Measurements from ENCODE around the gene GPC6. TPM values are rescaled to one million over a fixed set of nuclear protein-coding genes. Genes with fewer than 3 reads are reported as not detected.
A peak's percentile ranks its signal among the peaks of the same experiment; 100 is the strongest.

Gene GPC6
- polyA plus RNA-seq, 1 donor, result 66.0 TPM

- peak; percentile 82 for DNase-seq
These were observed 1.5 kb downstream of the GPC6 start for GRCh38 chr13:93227878-93228642.

GRCh38 chr13:93228643-93228937 is 2.0 kb downstream of the GPC6 start:
- no peak for DNase-seq

DNA sequence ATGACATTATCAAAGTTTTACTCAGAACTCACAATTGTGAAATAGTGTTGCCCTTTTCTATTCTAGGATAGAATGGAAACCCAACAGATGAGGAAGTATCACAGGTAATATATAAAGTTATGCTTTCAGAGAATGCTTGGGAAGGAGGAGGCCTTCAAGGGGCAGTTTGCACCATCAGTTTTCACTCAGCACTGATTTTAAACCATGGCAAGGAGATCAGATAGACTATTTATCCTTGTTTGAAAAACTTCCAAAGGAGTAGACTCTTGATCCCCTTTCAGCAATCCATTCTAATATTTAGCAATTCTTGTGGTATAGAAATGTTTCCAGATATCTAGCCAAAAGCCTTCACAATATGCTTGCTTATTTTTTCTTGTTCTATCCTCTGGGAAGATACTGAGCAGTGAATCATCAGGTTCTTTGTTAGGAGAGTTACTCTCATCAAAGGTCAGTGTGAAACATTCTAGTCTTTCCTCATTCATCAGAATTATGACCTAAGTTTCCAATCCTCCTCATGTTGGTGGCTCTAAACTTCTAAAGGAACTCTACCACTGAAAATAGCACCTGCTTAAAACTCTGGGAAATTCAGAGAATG is 3.8 kb downstream of the GPC6 start:
- peak; percentile 18 for DNase-seq

DNA sequence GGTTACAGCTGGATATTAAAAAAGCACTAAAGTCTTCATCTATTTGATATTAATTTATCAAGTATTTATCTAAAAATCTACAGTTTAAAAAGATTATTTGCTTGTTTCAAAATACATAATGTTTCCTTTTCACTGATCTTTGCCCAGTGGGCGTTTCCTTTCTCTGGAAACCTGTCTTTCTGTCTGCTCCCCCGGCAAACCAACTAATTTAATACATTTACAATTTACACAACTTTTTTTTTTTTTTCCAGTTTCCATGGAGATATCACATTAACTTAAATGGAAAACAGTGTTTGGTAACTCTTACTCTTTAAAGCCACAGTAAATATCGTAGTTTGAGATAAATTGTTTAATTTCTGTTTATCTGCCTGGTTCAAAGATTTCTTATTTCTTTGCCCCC is 5.3 kb downstream of the GPC6 start:
- peak; percentile 18 for DNase-seq

DNA sequence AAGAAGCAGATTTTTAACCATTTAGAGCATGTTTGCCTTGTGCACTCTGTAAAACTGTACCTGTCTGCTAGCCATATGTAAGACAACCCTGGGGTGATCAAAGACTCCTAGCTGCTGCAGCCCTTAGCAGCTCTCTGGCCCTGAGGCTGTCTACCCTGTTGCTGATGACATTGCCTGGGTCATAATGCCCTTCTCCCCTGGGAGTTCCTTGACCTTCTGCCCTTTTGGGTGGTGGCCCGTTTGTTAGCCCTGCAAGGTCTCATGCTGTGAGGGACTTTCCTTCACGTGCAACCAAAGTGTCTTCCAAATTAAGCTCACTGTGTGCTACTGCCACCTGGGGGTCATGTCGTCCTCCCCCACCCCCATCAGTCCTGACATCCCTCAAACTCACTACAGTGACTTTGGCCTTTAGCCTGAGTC is 7.4 kb downstream of the GPC6 start:
- DNase-seq, result no peak

- no peak for DNase-seq
These were observed 7.9 kb downstream of the GPC6 start for GRCh38 chr13:93234459-93234858.

- DNase-seq, result no peak
These were observed 8.8 kb downstream of the GPC6 start for GRCh38 chr13:93235258-93236015.

- no peak for DNase-seq
These were observed 12.1 kb downstream of the GPC6 start for GRCh38 chr13:93238711-93239110.

GRCh38 chr13:93243375-93244063 is 16.9 kb downstream of the GPC6 start:
- DNase-seq, result no peak

- peak; percentile 19 for DNase-seq
These were observed 17.7 kb downstream of the GPC6 start for GRCh38 chr13:93244141-93244917.

DNA sequence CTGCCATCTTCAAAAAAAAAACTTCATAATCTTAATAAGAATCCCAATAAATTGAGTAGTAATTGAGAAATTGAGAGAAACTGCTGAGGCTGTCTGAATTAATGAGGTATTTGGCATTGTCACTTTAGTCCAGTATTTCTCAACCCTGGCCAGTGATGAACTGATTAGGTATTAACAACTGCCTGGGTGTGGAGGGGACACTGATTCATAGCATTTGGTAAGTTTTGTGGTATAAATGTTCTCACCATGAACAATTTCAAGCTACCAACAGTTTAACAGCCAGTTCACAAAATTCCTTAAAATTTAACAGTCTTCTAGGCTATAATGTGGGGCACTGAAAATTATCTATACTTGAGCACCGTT is 18.3 kb downstream of the GPC6 start:
- no peak for DNase-seq

GRCh38 chr13:93246069-93246468 is 19.5 kb downstream of the GPC6 start:
- no peak for DNase-seq

DNA sequence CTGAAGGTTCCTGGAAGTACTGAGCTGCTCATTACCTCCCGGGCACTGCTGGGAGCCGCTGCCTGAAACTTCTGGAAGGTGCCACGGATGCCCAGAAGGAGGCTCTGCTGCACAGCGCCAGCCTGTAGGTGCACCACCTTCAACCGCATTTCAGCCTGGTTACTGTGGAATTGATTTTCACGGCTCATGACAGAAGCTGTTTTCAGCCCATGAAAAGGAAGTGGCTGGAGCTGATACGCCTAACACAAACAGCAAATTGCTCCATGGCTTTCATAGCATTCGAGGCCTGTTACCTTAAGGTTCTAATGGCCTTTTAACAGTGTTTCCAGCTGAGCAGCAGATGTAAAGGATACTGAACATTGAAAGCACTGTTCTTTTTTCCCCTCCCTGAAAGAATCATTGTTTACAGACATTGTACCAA is 22.0 kb downstream of the GPC6 start:
- DNase-seq, result no peak

GRCh38 chr13:93249364-93250306 is 23.0 kb downstream of the GPC6 start:
- DNase-seq, result no peak

DNA sequence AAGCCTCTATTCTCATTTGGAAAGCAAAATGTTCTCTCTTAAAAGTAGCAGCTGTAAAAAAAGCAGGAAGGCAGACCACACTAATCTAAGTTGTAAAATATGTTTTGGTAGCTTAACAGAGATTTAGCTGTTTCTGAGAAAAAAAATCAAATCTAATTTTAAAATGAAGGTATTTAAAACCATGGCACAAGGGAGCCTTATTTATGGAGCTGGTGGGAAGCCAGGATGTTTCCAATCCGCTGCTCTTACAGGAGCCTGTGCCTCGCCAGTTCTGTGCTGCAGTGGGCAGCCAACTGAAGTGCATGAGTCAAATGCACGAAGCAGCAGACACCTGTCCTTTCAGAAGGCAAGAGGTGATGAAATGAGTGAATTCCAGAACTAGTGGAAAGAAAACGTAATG is 28.2 kb downstream of the GPC6 start:
- DNase-seq, result no peak

DNA sequence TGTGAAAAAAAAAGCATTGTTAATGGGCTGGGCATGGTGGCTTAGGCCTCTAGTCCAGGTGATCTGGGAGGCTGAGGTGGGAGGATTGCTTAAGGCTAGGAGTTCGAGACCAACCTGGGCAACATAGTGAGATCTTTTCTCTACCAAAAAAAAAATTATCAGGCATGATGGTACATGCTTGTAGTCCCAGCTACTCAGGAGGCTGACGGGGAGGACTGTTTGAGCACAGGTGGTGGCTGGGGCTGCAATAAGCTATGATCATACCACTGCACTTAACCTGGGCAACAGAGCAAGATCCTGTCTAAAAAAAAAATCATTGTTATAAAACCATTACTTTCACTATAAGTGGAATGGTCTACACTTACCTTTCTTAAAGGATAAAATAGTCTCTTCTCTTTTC is 30.4 kb downstream of the GPC6 start:
- no peak for DNase-seq

DNA sequence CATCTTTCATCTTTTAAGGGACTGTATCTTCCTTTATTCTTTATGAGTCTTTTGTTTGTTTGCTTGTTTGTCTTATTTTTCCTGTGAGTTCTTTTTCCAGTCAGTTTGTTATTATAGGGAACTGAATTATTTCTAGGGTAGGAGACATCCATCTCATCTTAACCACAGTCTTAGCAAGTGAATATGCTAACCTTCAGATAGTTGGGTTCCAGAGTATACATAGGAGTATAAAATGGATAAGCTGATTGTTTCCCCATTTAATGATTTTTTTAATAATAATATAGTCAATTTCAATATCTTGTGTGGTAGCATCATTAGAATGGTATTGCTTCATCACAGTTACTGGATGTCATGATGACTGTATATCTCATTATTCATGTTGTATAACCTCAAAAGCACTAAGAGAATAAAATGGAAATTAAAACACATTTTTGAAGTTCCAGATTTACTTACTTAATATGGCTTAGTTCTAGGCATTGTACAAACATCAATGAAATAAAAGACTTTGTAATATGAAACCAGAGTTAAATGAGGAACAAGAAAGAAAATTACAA is 33.0 kb downstream of the GPC6 start:
- DNase-seq, result no peak

- no peak for DNase-seq
These were observed 34.0 kb downstream of the GPC6 start for GRCh38 chr13:93260591-93260990.

DNA sequence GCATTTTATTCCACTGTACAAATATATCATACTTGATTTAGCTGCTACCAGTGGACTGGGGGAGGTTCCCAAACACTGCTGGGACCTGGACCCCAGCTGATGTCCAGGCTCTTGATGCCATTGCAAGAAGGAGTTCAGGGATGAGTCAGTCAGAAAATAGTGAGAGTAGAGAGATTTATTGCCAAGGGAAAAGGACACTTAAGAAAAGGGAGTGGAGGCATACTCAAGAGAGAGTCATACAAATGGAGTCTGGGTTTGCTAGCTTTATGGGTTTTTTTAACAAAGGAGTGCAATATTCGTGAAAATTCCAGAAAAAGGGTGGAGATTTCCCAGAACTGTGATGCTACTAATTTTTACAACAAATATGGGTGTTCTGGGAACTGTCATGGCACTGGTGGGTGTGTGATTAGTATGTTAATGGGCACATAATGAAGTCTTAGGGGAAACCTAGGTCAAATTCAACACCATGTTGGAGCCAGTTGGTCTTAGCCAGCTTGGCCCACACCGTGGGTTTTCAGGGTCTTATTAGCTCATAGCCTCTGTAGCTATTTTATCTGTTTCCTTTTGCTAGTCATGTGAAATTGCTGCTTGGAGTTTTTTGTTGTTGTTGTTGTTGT is 36.2 kb downstream of the GPC6 start:
- no peak for DNase-seq

- no peak for DNase-seq
These were observed 38.3 kb downstream of the GPC6 start for GRCh38 chr13:93264876-93265275.

Measured in left kidney (tissue), 2 donors.